Loucy (cell line): Measurements from ENCODE around the gene EPAS1.

Source experiments
- H2AFZ ChIP-seq: fragments of 200-600 bp; sonication (generic); 2 replicates; pipeline ENCODE4 v1.6.0; 2016; ENCODE audit warnings: antibody characterized with exemption, mild to moderate bottlenecking, low read length, moderate library complexity
- H3F3A ChIP-seq: fragments of 200-600 bp; 2 replicates; pipeline ENCODE4 v1.6.0; 2016; ENCODE audit warnings: antibody characterized with exemption, low read depth, mild to moderate bottlenecking
- H3K27me3 ChIP-seq: fragments of 200-600 bp; sonication (generic); 2 replicates; pipeline ENCODE4 v1.6.1; 2014; ENCODE audit warnings: low read length, mild to moderate bottlenecking; ENCODE audit not compliant: insufficient read depth, poor library complexity, severe bottlenecking
- H3K36me3 ChIP-seq: fragments of 200-600 bp; sonication (generic); 2 replicates; pipeline ENCODE4 v1.6.1; 2016; ENCODE audit warnings: low read length; ENCODE audit not compliant: insufficient read depth
- H3K4me1 ChIP-seq: fragments of 200-600 bp; sonication (generic); 2 replicates; pipeline ENCODE4 v1.5.1; 2014; ENCODE audit warnings: low read length, mild to moderate bottlenecking; ENCODE audit not compliant: insufficient read depth, poor library complexity, severe bottlenecking
- H3K4me2 ChIP-seq: fragments of 200-600 bp; sonication (generic); 2 replicates; pipeline ENCODE4 v1.6.0; 2014; ENCODE audit warnings: antibody characterized with exemption, low read length, low read depth, mild to moderate bottlenecking; ENCODE audit not compliant: poor library complexity, severe bottlenecking
- H3K4me3 ChIP-seq: fragments of 200-600 bp; sonication (generic); 2 replicates; pipeline ENCODE4 v1.5.1; 2014; ENCODE audit warnings: low read length, mild to moderate bottlenecking, mixed read lengths; ENCODE audit not compliant: poor library complexity, severe bottlenecking
- H3K79me2 ChIP-seq: fragments of 200-600 bp; sonication (generic); 2 replicates; pipeline ENCODE4 v1.6.1; 2014; ENCODE audit warnings: low read length; ENCODE audit not compliant: insufficient read depth
- H3K9ac ChIP-seq: fragments of 200-600 bp; sonication (generic); 2 replicates; pipeline ENCODE4 v1.6.0; 2014; ENCODE audit warnings: mild to moderate bottlenecking, low read depth, low read length, moderate library complexity; ENCODE audit not compliant: poor library complexity, severe bottlenecking
- H3K9me2 ChIP-seq: fragments of 200-600 bp; sonication (generic); replicated peaks from 2 replicates; pipeline ENCODE4 v1.6.1; 2016; ENCODE audit warnings: low read depth, low read length, mixed read lengths
- H3K9me3 ChIP-seq: fragments of 200-600 bp; sonication (generic); 2 replicates; pipeline ENCODE4 v1.6.1; 2014; ENCODE audit warnings: mild to moderate bottlenecking, antibody characterized with exemption, low read length, low read depth; ENCODE audit not compliant: insufficient read depth
- H4K20me1 ChIP-seq: fragments of 200-600 bp; sonication (generic); 2 replicates; pipeline ENCODE4 v1.6.0; 2014; ENCODE audit warnings: antibody characterized with exemption, low read length, mild to moderate bottlenecking; ENCODE audit not compliant: insufficient read depth, poor library complexity, severe bottlenecking
- CTCF ChIP-seq: fragments of 200-600 bp; sonication (generic); conservative IDR thresholded peaks from 2 replicates; pipeline ENCODE4 v1.5.1; 2014; ENCODE audit warnings: mild to moderate bottlenecking, antibody characterized with exemption, low read length
- EZH2phosphoT487 ChIP-seq: fragments of 200-600 bp; IDR thresholded peaks from 2 replicates; pipeline ENCODE4 v1.6.1; 2018; ENCODE audit warnings: antibody characterized with exemption, mild to moderate bottlenecking, moderate library complexity, borderline replicate concordance

The EPAS1 gene

GRCh38 chr2:46257476-46257875 lies 39.7 kb upstream of the EPAS1 start:
- no peaks in the 10 kb centered on the region for H3K27me3 ChIP-seq
- no peaks in the 10 kb centered on the region for H3K9me2 ChIP-seq
- H3K4me1 ChIP-seq, result peaks cover 23% of the 10 kb centered on the region
- H3F3A ChIP-seq, result no peaks in the 10 kb centered on the region
- no peaks in the 10 kb centered on the region for H3K36me3 ChIP-seq
- TF ChIP-seq EZH2phosphoT487, result no peak
- no peak for TF ChIP-seq CTCF
- no peak overlapping the region for H3K4me2 ChIP-seq
- no peak overlapping the region for H2AFZ ChIP-seq
- no peak overlapping the region for H3K9ac ChIP-seq
- no peaks in the 10 kb centered on the region for H4K20me1 ChIP-seq
- no peaks in the 10 kb centered on the region for H3K79me2 ChIP-seq
- no peaks in the 10 kb centered on the region for H3K9me3 ChIP-seq
- no peak overlapping the region for H3K4me3 ChIP-seq

GRCh38 chr2:46257980-46258379 lies 39.2 kb upstream of the EPAS1 start:
- no peaks in the 10 kb centered on the region for H3K9me3 ChIP-seq
- H3K4me1 ChIP-seq, result peaks cover 25% of the 10 kb centered on the region
- TF ChIP-seq EZH2phosphoT487 (no peak), CTCF (no peak)
- H3K27me3 ChIP-seq, result no peaks in the 10 kb centered on the region
- H3K4me3 ChIP-seq, result no peak overlapping the region
- H3K79me2 ChIP-seq, result no peaks in the 10 kb centered on the region
- no peak overlapping the region for H3K4me2 ChIP-seq
- H3K9ac ChIP-seq, result no peak overlapping the region
- H3K36me3 ChIP-seq, result no peaks in the 10 kb centered on the region
- H4K20me1 ChIP-seq, result no peaks in the 10 kb centered on the region
- no peak overlapping the region for H2AFZ ChIP-seq
- H3K9me2 ChIP-seq, result no peaks in the 10 kb centered on the region
- no peaks in the 10 kb centered on the region for H3F3A ChIP-seq

- Histone ChIP-seq H3K4me2 (no peak overlapping the region), H2AFZ (no peak overlapping the region), H3K27me3 (no peaks in the 10 kb centered on the region), H3K4me3 (no peak overlapping the region), H3K4me1 (peaks cover 25% of the 10 kb centered on the region), H3K9ac (no peak overlapping the region), H3K9me2 (no peaks in the 10 kb centered on the region), H4K20me1 (no peaks in the 10 kb centered on the region), H3K79me2 (no peaks in the 10 kb centered on the region), H3K9me3 (no peaks in the 10 kb centered on the region), H3K36me3 (no peaks in the 10 kb centered on the region), H3F3A (no peaks in the 10 kb centered on the region)
- TF ChIP-seq EZH2phosphoT487, result no peak
- no peak for TF ChIP-seq CTCF
These were observed 38.0 kb upstream of the EPAS1 start for GRCh38 chr2:46258937-46259776.
